HEK293T (cell line): ENCODE results near the gene IFTAP.

Experiments used
- BHLHE40 ChIP-seq: fragments of 450-650 bp; IDR thresholded peaks from 2 replicates; pipeline ENCODE4 v1.6.1; 2016; ENCODE audit warnings: mild to moderate bottlenecking, moderate library complexity, borderline replicate concordance
- CTBP1 ChIP-seq: fragments of 450-650 bp; IDR thresholded peaks from 2 replicates; pipeline ENCODE4 v1.6.1; 2016; ENCODE audit warnings: borderline replicate concordance
- FOXA1 ChIP-seq: fragments of 450-650 bp; IDR thresholded peaks from 2 replicates; pipeline ENCODE4 v1.6.1; 2016; ENCODE audit warnings: mild to moderate bottlenecking
- FOXK2 ChIP-seq: fragments of 450-650 bp; IDR thresholded peaks from 2 replicates; pipeline ENCODE4 v1.6.1; 2016; ENCODE audit warnings: mild to moderate bottlenecking
- FOXM1 ChIP-seq: fragments of 450-650 bp; IDR thresholded peaks from 2 replicates; pipeline ENCODE4 v1.6.1; 2017; ENCODE audit warnings: mild to moderate bottlenecking, borderline replicate concordance
- NFRKB ChIP-seq: fragments of 450-650 bp; IDR thresholded peaks from 2 replicates; pipeline ENCODE4 v1.6.1; 2016; ENCODE audit warnings: mild to moderate bottlenecking, moderate library complexity
- PKNOX1 ChIP-seq: fragments of 450-650 bp; IDR thresholded peaks from 2 replicates; pipeline ENCODE4 v1.6.1; 2016
- SP1 ChIP-seq: fragments of 450-650 bp; IDR thresholded peaks from 2 replicates; pipeline ENCODE4 v1.6.1; 2017
- SUZ12 ChIP-seq: fragments of 450-650 bp; IDR thresholded peaks from 2 replicates; pipeline ENCODE4 v1.6.1; 2016; ENCODE audit warnings: mild to moderate bottlenecking
- TARDBP ChIP-seq: fragments of 450-650 bp; IDR thresholded peaks from 2 replicates; pipeline ENCODE4 v1.6.1; 2016

GRCh38 chr11:36566407-36567053, 27.8 kb upstream of the IFTAP start:
- no peak for TF ChIP-seq PKNOX1
- no peak for TF ChIP-seq TARDBP
- TF ChIP-seq SP1: no peak
- no peak for TF ChIP-seq BHLHE40
- no peak for TF ChIP-seq FOXM1
- TF ChIP-seq SUZ12: no peak
- no peak for TF ChIP-seq FOXK2
- TF ChIP-seq CTBP1: no peak
- no peak for TF ChIP-seq NFRKB
- no peak for TF ChIP-seq FOXA1
